ENCODE data around the gene PSMC3IP.
A peak's percentile ranks its signal among the peaks of the same experiment; 100 is the strongest.

Gene PSMC3IP

GRCh38 chr17:42577140-42577531 lies 393 bp downstream of the PSMC3IP start:
- Histone ChIP-seq H3K79me1 (ENCODE audit: low read depth, low read length) (peaks cover 3% of the 10 kb centered on the region), H3K18ac (ENCODE audit: low read length) (peak overlapping the region; percentile 85), H2BK15ac (ENCODE audit: low read length) (no peak overlapping the region), H3K27me3 (ENCODE audit: control insufficient read depth in 3 of 3, insufficient read depth in 3 of 3, low read depth in 1 of 3, low read length in 3 of 3) (no peaks in the 10 kb centered on the region), H4K8ac (ENCODE audit: low read depth, low read length) (no peak overlapping the region), H3K9me3 (replicated peaks in 1 of 2; ENCODE audit: control insufficient read depth in 2 of 2, insufficient read depth in 1 of 2, low read depth in 1 of 2, low read length in 2 of 2) (no peaks in the 10 kb centered on the region), H3K4ac (ENCODE audit: low read length) (no peak overlapping the region), H3K14ac (ENCODE audit: low read length) (no peak overlapping the region), H3K36me3 (replicated peaks in 1 of 2; ENCODE audit: control insufficient read depth in 2 of 2, insufficient read depth in 2 of 2, low read length in 2 of 2) (peaks cover 34 to 78% of the 10 kb centered on the region in 2 donors), H3K4me2 (ENCODE audit: insufficient read depth, low read length, poor library complexity, severe bottlenecking) (peak overlapping the region; percentile 67), H2BK120ac (ENCODE audit: low read depth, low read length) (no peak overlapping the region), H4K91ac (ENCODE audit: low read depth, low read length, poor library complexity) (no peak overlapping the region), H2AK5ac (ENCODE audit: low read depth, low read length) (no peak overlapping the region), H3K4me3 (ENCODE audit: low read length in 2 of 2) (peak overlapping the region; percentile 83 to 98), H3K4me1 (ENCODE audit: control insufficient read depth in 2 of 2, insufficient read depth in 1 of 2, low read depth in 1 of 2, low read length in 2 of 2) (peaks cover 0 to 12% of the 10 kb centered on the region in 2 donors), H2BK5ac (ENCODE audit: low read length) (peak overlapping the region; percentile 2), H3K23ac (ENCODE audit: low read depth, low read length, poor library complexity) (peak overlapping the region; percentile 29), H3K9ac (ENCODE audit: low read depth, low read length, poor library complexity) (peak overlapping the region; percentile 94), H2BK12ac (ENCODE audit: low read length) (no peak overlapping the region), H3K27ac (replicated peaks; ENCODE audit: low read length) (peak overlapping the region; percentile 38), H2AFZ (ENCODE audit: low read length) (peak overlapping the region; percentile 94)
- DNase-seq (ENCODE audit: low spot score): peak; percentile 26
- no CpG with 5 or more reads among the region's 18 CpGs for whole genome bisulfite sequencing, 2 donors (ENCODE audit: extremely low coverage in 2 of 2, insufficient read length in 2 of 2, insufficient replicate concordance in 1 of 2)

- H3K9ac ChIP-seq (ENCODE audit: low read depth, low read length, poor library complexity): no peak overlapping the region
- DNase-seq (ENCODE audit: low spot score): no peak
- H3K14ac ChIP-seq (ENCODE audit: low read length): no peak overlapping the region
- no peak overlapping the region for H3K4me2 ChIP-seq (ENCODE audit: insufficient read depth, low read length, poor library complexity, severe bottlenecking)
- no peak overlapping the region for H3K27ac ChIP-seq (replicated peaks; ENCODE audit: low read length)
- no peak overlapping the region for H3K23ac ChIP-seq (ENCODE audit: low read depth, low read length, poor library complexity)
- H2AFZ ChIP-seq (ENCODE audit: low read length): no peak overlapping the region
- H3K4ac ChIP-seq (ENCODE audit: low read length): no peak overlapping the region
- H2BK5ac ChIP-seq (ENCODE audit: low read length): no peak overlapping the region
- no peak overlapping the region for H2AK5ac ChIP-seq (ENCODE audit: low read depth, low read length)
- WGBS, 2 donors (ENCODE audit: extremely low coverage in 2 of 2, insufficient read length in 2 of 2, insufficient replicate concordance in 1 of 2): no CpG with 5 or more reads among the region's 3 CpGs
- peaks cover 0 to 12% of the 10 kb centered on the region in 2 donors for H3K4me1 ChIP-seq (ENCODE audit: control insufficient read depth in 2 of 2, insufficient read depth in 1 of 2, low read depth in 1 of 2, low read length in 2 of 2)
- H2BK12ac ChIP-seq (ENCODE audit: low read length): no peak overlapping the region
- peaks cover 39 to 79% of the 10 kb centered on the region in 2 donors for H3K36me3 ChIP-seq (replicated peaks in 1 of 2; ENCODE audit: control insufficient read depth in 2 of 2, insufficient read depth in 2 of 2, low read length in 2 of 2)
- H3K18ac ChIP-seq (ENCODE audit: low read length): no peak overlapping the region
- no peak overlapping the region for H3K4me3 ChIP-seq (ENCODE audit: low read length in 2 of 2)
- H3K9me3 ChIP-seq (replicated peaks in 1 of 2; ENCODE audit: control insufficient read depth in 2 of 2, insufficient read depth in 1 of 2, low read depth in 1 of 2, low read length in 2 of 2): no peaks in the 10 kb centered on the region
- H4K8ac ChIP-seq (ENCODE audit: low read depth, low read length): no peak overlapping the region
- no peak overlapping the region for H2BK120ac ChIP-seq (ENCODE audit: low read depth, low read length)
- peaks cover 3% of the 10 kb centered on the region for H3K79me1 ChIP-seq (ENCODE audit: low read depth, low read length)
- H3K27me3 ChIP-seq (ENCODE audit: control insufficient read depth in 3 of 3, insufficient read depth in 3 of 3, low read depth in 1 of 3, low read length in 3 of 3): no peaks in the 10 kb centered on the region
- no peak overlapping the region for H4K91ac ChIP-seq (ENCODE audit: low read depth, low read length, poor library complexity)
- H2BK15ac ChIP-seq (ENCODE audit: low read length): no peak overlapping the region
Observed at GRCh38 chr17:42574463-42574862, 3.1 kb downstream of the PSMC3IP start.

- Histone ChIP-seq H3K36me3 (replicated peaks in 1 of 2; ENCODE audit: control insufficient read depth in 2 of 2, insufficient read depth in 2 of 2, low read length in 2 of 2) (peaks cover 45 to 88% of the 10 kb centered on the region in 2 donors), H3K4me1 (ENCODE audit: control insufficient read depth in 2 of 2, insufficient read depth in 1 of 2, low read depth in 1 of 2, low read length in 2 of 2) (peaks cover 0 to 8% of the 10 kb centered on the region in 2 donors)
Observed at GRCh38 chr17:42573095-42573494, 4.4 kb downstream of the PSMC3IP start.

GRCh38 chr17:42571435-42572225 lies 5.9 kb downstream of the PSMC3IP start:
- H3K9ac ChIP-seq (ENCODE audit: low read depth, low read length, poor library complexity): no peak overlapping the region
- H3K18ac ChIP-seq (ENCODE audit: low read length): no peak overlapping the region
- no peak overlapping the region for H2BK5ac ChIP-seq (ENCODE audit: low read length)
- peaks cover 12% of the 10 kb centered on the region for H3K79me1 ChIP-seq (ENCODE audit: low read depth, low read length)
- no peak overlapping the region for H3K4me3 ChIP-seq (ENCODE audit: low read length in 2 of 2)
- H2BK15ac ChIP-seq (ENCODE audit: low read length): no peak overlapping the region
- no peak overlapping the region for H3K4ac ChIP-seq (ENCODE audit: low read length)
- WGBS, 2 donors (ENCODE audit: extremely low coverage in 2 of 2, insufficient read length in 2 of 2, insufficient replicate concordance in 1 of 2): no CpG with 5 or more reads among the region's 12 CpGs
- DNase-seq (ENCODE audit: low spot score): no peak
- H2AFZ ChIP-seq (ENCODE audit: low read length): no peak overlapping the region
- no peak overlapping the region for H2BK120ac ChIP-seq (ENCODE audit: low read depth, low read length)
- H3K4me1 ChIP-seq (ENCODE audit: control insufficient read depth in 2 of 2, insufficient read depth in 1 of 2, low read depth in 1 of 2, low read length in 2 of 2): peaks cover 5 to 10% of the 10 kb centered on the region in 2 donors
- no peak overlapping the region for H4K8ac ChIP-seq (ENCODE audit: low read depth, low read length)
- H3K14ac ChIP-seq (ENCODE audit: low read length): no peak overlapping the region
- no peaks in the 10 kb centered on the region for H3K27me3 ChIP-seq (ENCODE audit: control insufficient read depth in 3 of 3, insufficient read depth in 3 of 3, low read depth in 1 of 3, low read length in 3 of 3)
- H3K9me3 ChIP-seq (replicated peaks in 1 of 2; ENCODE audit: control insufficient read depth in 2 of 2, insufficient read depth in 1 of 2, low read depth in 1 of 2, low read length in 2 of 2): no peaks in the 10 kb centered on the region
- no peak overlapping the region for H2BK12ac ChIP-seq (ENCODE audit: low read length)
- peaks cover 45 to 85% of the 10 kb centered on the region in 2 donors for H3K36me3 ChIP-seq (replicated peaks in 1 of 2; ENCODE audit: control insufficient read depth in 2 of 2, insufficient read depth in 2 of 2, low read length in 2 of 2)
- H2AK5ac ChIP-seq (ENCODE audit: low read depth, low read length): no peak overlapping the region
- H3K4me2 ChIP-seq (ENCODE audit: insufficient read depth, low read length, poor library complexity, severe bottlenecking): no peak overlapping the region
- no peak overlapping the region for H3K23ac ChIP-seq (ENCODE audit: low read depth, low read length, poor library complexity)
- no peak overlapping the region for H4K91ac ChIP-seq (ENCODE audit: low read depth, low read length, poor library complexity)
- H3K27ac ChIP-seq (replicated peaks; ENCODE audit: low read length): no peak overlapping the region

More at GRCh38 chr17:42573095-42573494, 4.4 kb downstream of the PSMC3IP start:
- no peak overlapping the region for H3K14ac ChIP-seq (ENCODE audit: low read length)
- H3K27me3 ChIP-seq (ENCODE audit: control insufficient read depth in 3 of 3, insufficient read depth in 3 of 3, low read depth in 1 of 3, low read length in 3 of 3): no peaks in the 10 kb centered on the region
- no CpG with 5 or more reads among the region's 4 CpGs for WGBS, 2 donors (ENCODE audit: extremely low coverage in 2 of 2, insufficient read length in 2 of 2, insufficient replicate concordance in 1 of 2)
- H3K4ac ChIP-seq (ENCODE audit: low read length): no peak overlapping the region
- H3K4me2 ChIP-seq (ENCODE audit: insufficient read depth, low read length, poor library complexity, severe bottlenecking): no peak overlapping the region
- no peak overlapping the region for H3K18ac ChIP-seq (ENCODE audit: low read length)
- H3K23ac ChIP-seq (ENCODE audit: low read depth, low read length, poor library complexity): no peak overlapping the region
- H2BK5ac ChIP-seq (ENCODE audit: low read length): no peak overlapping the region
- no peak overlapping the region for H3K9ac ChIP-seq (ENCODE audit: low read depth, low read length, poor library complexity)
- no peak overlapping the region for H2AFZ ChIP-seq (ENCODE audit: low read length)
- DNase-seq (ENCODE audit: low spot score): no peak
- no peak overlapping the region for H3K4me3 ChIP-seq (ENCODE audit: low read length in 2 of 2)
- H2BK15ac ChIP-seq (ENCODE audit: low read length): no peak overlapping the region
- H3K27ac ChIP-seq (replicated peaks; ENCODE audit: low read length): no peak overlapping the region
- H3K9me3 ChIP-seq (replicated peaks in 1 of 2; ENCODE audit: control insufficient read depth in 2 of 2, insufficient read depth in 1 of 2, low read depth in 1 of 2, low read length in 2 of 2): no peaks in the 10 kb centered on the region
- H2AK5ac ChIP-seq (ENCODE audit: low read depth, low read length): no peak overlapping the region
- H4K91ac ChIP-seq (ENCODE audit: low read depth, low read length, poor library complexity): no peak overlapping the region
- H3K79me1 ChIP-seq (ENCODE audit: low read depth, low read length): peaks cover 6% of the 10 kb centered on the region
- H2BK12ac ChIP-seq (ENCODE audit: low read length): no peak overlapping the region
- H2BK120ac ChIP-seq (ENCODE audit: low read depth, low read length): no peak overlapping the region
- H4K8ac ChIP-seq (ENCODE audit: low read depth, low read length): no peak overlapping the region
